ENCODE data around the gene TCEA3.

TCEA3 gene

DNA sequence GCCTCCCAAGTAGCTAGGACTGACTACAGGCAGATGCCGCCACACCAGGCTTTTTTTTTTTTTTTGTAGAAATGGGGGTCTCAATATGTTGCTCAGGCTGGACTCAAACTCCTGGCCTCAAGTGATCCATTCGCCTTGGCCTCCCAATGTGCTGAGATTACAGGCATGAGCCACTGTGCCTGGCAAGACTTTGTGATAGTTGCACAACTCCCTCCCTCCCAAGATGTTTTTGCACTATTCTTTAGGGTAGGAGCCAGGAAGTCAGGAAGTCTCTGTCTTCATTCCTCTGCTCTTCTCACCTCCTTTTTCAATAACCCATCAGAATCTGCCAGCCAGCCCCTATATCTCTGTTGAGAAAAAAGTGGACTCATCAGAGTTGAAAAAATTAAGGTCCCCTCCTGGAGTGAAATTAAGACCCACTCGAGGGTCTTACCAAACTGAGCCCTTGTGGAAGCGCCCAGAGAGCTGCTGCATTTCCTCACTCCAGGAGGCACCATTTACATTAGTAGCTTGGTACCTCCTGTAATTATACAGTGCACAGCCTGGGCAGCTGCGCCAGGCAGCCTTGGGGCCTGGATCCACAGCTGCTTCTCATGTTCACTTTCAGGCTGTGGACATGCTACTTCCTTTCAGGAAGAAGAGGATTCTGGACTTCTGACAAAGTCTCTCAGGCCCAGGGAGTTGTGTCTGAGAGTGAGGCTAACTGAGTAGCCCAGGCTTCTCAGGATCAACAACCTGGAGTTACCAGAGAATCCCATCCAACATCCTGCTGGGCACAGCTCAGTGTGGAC, 24.0 kb downstream of the TCEA3 start:
- FAIRE-seq: no peak
- TF ChIP-seq POLR2A (IDR thresholded peaks at IDR 0.05; ENCODE audit: low read depth, low read length): no peak
- DNase-seq (ENCODE audit: insufficient read length, low spot score): no peak

DNA sequence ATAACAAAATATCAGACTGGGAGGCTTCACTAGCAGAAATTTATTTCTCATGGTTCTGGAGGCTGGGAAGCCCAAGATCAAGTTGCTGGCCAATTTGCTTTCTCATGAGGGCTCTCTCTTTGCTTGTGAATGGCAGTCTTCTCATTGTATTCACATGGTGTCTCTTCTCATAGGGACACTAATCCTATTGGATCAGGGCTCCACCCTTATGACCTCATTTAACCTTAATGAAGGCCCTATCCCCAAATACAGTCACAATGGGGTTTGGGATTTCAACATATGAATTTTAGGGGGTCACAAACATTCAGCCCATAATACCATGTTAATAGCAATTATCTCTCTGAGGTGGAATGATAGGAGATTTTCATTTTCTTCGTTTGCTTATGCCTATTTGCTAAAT, 25.3 kb downstream of the TCEA3 start:
- FAIRE-seq: no peak
- no peak for DNase-seq (ENCODE audit: insufficient read length, low spot score)
- TF ChIP-seq POLR2A (IDR thresholded peaks at IDR 0.05; ENCODE audit: low read depth, low read length): no peak

DNA sequence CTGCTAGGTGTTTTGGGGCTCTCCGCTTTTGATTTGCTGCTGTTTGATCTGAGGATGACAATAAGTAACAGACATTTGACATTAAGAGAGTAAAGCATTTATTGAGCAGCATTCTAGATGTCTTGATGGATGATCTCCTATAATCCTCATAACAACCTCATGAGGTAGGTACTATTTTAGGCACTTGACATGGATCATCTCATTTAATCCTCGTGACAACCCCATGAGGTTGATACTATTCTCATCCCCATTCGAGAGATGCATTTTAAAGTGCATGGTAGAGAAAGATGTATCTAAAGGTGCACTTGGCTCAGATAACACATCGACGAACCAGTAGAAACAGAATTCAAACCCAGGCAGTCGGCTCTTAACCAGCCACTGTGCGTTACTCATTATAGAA, 26.6 kb downstream of the TCEA3 start:
- TF ChIP-seq POLR2A (IDR thresholded peaks at IDR 0.05; ENCODE audit: low read depth, low read length): no peak
- FAIRE-seq (no peak), DNase-seq (ENCODE audit: insufficient read length, low spot score) (no peak)

GRCh38 chr1:23396380-23396779, 28.2 kb downstream of the TCEA3 start:
- TF ChIP-seq POLR2A (IDR thresholded peaks at IDR 0.05; ENCODE audit: low read depth, low read length): no peak
- DNase-seq (ENCODE audit: insufficient read length, low spot score): no peak
- FAIRE-seq: no peak

DNA sequence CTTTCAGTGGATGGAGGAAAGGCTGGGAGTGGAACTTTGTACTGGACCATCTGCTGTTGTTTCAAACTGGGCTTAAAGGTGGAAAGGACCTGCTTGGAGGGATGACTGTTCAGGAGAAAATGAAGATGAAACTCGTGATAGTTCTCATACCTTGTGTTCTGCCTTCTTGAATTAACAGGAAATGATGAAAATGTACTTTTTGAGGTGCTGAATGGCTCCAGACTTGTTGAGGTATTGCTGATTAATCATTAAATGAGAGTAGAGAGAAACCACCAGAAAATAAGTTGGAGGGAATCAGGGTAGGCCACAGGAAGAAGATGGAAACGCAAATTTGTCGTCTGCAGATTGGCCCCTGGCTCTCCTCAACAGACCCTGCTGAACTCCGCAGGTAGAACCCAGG, 28.7 kb downstream of the TCEA3 start:
- TF ChIP-seq POLR2A (IDR thresholded peaks at IDR 0.05; ENCODE audit: low read depth, low read length): no peak
- FAIRE-seq: no peak

DNA sequence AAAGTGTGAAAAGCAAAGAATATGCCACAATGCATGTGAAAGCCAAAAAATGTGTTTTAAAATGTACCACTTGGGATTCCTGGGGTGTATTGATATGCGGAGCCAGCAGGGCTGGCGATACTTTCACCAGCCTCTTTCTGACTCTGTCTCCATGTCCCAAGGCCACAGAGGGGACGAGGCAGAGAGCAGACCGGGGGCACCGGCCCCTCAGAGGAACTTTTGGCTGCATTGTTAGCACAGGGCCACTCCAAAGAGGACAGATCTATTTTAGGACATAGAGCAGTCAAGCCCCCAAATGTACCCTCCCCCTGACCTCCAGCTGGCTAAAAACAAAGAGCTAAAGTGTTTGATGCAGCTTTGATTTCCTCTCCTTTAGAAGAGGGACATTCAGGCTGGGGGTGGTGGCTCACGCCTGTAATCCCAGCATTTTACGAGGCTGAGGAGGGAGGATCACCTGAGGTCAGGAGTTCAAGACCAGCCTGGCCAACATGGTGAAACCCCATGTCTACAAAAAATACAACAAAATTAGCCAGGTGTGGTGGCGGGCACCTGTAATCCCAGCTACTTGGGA, 29.3 kb downstream of the TCEA3 start:
- TF ChIP-seq POLR2A (IDR thresholded peaks at IDR 0.05; ENCODE audit: low read depth, low read length): no peak
- DNase-seq (ENCODE audit: insufficient read length, low spot score) (no peak), FAIRE-seq (no peak)

More for the DNA sequence above, 28.7 kb downstream of the TCEA3 start:
- no peak for DNase-seq (ENCODE audit: insufficient read length, low spot score)

DNA sequence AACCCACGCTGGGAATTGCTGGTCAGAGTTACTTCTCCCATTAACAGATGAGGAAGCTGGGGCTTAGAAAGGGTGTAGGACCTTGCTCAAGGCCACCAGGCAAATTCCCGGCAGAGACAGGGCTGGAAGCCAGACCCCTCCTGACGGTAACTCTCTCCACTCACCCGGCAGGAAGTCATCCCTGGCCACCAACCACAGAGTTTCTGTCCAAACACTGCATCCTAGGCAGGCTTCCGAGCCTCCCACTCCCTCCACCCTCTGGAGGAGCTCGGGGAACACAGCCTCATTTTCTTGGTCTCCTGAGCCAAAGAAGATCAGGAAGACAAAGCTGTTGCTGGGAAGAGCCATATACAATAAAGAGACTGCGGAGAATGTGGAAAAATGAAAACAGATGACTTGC, 29.9 kb downstream of the TCEA3 start:
- no peak for FAIRE-seq
- no peak for TF ChIP-seq POLR2A (IDR thresholded peaks at IDR 0.05; ENCODE audit: low read depth, low read length)
- DNase-seq (ENCODE audit: insufficient read length, low spot score): peak; percentile 30

DNA sequence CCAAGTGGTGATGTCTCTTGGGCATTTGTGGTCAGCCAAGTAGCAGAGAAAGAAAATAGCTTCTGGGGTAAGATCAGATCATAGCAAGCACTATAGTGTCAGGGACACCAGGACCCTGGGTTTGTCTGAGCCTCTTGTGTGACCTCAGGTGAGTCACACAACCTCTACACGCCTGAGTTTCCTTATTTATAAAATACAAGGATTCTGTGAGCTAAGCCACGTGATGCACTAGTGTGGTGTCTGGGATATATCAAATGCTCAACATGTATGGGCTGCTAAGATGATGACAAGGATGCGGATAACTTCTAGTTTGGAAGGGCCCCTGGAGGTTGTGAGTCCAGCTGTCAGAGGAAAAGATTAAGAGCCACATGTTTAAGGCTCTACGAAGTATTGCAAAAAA, 30.4 kb downstream of the TCEA3 start:
- no peak for TF ChIP-seq POLR2A (IDR thresholded peaks at IDR 0.05; ENCODE audit: low read depth, low read length)
- FAIRE-seq (no peak), DNase-seq (ENCODE audit: insufficient read length, low spot score) (no peak)

DNA sequence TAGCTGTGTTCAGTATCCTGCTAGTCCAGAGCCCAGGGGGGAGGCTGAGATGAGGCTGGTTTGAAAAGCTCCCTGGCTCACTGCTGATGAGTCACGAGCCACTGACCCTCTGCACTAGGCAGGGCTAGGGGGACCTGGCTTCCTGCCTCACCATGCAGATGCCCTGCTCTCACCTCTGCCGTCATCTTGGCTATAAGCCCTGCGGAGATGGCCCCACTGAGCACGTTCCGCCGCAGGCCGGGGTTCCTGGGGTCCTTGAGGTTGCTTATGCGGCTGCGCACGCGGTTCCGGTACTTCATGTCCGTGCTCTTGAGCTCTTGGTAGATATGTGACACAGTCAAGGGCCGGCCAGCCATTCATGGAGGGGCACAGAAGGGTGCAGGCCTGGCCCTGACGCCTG, 30.8 kb downstream of the TCEA3 start:
- no peak for DNase-seq (ENCODE audit: insufficient read length, low spot score)
- TF ChIP-seq POLR2A (IDR thresholded peaks at IDR 0.05; ENCODE audit: low read depth, low read length): no peak
- FAIRE-seq: no peak

DNA sequence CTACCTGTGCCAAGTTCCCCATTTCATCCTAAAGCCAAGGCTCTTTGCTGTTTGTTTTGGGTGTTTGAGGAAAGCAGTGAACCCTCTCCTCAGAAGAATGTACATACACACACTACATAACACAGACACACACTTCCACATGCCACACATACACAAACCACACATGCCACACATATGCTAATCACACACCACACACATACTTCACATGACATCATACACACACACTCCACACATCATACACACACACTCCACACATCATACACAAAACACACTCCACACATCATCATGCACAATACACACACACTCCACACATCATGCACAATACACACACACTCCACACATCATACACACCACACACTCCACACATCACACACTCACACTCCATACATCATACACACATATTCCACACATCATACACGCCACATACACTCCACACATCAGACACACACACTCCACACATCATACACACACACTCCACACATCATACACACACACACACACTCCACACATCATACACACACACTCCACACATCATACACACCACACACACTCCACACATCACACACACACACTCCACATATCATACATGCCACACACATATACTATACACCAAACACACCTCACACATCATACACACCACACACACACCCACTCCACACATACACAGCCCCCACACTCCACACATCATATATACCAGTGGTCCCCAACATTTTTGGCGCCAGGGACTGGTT, 32.3 kb downstream of the TCEA3 start:
- FAIRE-seq: peak; percentile 62
- no peak for TF ChIP-seq POLR2A (IDR thresholded peaks at IDR 0.05; ENCODE audit: low read depth, low read length)
- DNase-seq (ENCODE audit: insufficient read length, low spot score): no peak

DNA sequence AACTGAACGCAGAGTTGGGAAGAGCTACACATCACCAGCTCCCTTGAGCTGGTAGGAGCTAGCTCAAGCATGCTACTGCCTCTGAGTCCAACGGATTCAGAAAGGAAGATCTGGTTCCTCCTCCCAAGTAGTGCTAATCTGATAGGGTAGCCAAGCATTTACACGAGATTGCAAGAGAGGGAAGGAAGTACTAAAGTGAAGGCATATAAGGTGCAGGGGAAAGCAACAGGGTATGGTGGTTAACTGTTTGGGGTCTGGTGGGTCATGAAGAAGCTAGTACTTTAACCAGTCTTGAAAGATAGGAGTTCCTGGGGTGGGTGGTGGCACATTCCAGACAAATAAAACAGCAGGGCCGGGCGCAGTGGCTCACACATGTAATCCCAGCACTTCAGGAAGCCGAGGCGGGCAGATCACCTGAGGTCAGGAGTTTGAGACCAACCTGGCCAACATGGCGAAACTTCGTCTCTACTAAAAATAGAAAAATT, 34.7 kb downstream of the TCEA3 start:
- FAIRE-seq: no peak
- DNase-seq (ENCODE audit: insufficient read length, low spot score): no peak
- no peak for TF ChIP-seq POLR2A (IDR thresholded peaks at IDR 0.05; ENCODE audit: low read depth, low read length)

DNA sequence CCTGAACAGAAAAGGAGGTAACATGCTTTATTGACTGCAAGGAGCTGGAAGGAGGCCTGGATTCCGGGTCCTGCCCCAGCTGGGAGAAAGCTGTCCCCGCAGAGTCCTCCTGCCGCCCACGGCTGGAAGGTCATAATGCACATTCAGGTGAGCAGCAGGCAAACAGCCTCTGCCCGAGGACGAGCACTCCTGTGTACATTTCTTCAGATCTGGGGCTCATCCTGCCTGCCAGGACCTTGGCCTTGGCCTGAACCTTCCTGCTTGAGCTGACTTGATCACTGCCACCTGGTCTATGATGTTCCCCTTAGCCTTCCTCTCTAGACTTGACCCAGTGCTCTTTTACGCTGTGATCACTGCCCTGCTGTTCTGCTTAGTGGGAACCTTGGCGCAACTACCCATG, 37.1 kb downstream of the TCEA3 start:
- DNase-seq (ENCODE audit: insufficient read length, low spot score): no peak
- TF ChIP-seq POLR2A (IDR thresholded peaks at IDR 0.05; ENCODE audit: low read depth, low read length): no peak
- no peak for FAIRE-seq

GRCh38 chr1:23385119-23385621, 39.4 kb downstream of the TCEA3 start:
- DNase-seq (ENCODE audit: insufficient read length, low spot score) (no peak), FAIRE-seq (no peak)
- TF ChIP-seq POLR2A (IDR thresholded peaks at IDR 0.05; ENCODE audit: low read depth, low read length): no peak

DNA sequence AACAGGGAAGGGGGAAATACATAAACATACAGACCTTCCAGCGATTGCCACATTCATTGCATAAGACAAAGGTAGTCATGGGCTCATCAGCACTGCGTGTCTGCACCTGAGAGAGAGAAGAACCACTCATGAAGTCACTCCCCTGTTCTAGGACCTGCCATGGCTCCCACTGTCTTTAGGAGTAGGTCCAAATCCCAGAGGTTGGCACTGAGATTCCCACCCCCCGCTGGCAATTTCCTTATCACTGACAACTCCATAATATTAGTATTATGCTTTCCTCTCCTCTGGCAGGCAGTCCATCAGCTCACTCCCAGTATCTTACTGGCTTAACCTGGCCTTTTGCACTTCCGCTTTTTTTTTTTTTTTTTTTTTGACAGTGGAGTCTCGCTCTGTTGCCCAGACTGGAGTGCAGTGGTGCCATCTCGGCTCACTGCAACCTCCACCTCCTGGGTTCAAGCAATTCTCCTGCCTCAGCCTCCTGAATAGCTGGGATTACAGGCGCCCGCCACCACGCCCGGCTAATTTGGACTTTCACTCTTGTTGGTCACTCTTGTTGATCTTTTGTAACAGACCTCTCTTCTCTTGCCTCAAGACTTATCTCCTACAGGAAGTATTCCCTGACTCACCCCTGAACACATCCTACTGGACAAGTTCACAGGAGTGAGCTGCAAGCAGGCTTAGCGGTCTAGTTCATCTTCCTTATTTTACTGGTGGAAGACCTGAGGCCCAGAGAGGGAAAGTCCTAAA, 40.1 kb downstream of the TCEA3 start:
- no peak for FAIRE-seq
- no peak for DNase-seq (ENCODE audit: insufficient read length, low spot score)
- no peak for TF ChIP-seq POLR2A (IDR thresholded peaks at IDR 0.05; ENCODE audit: low read depth, low read length)
